Measurements from ENCODE around the gene SIX5. TPM values are rescaled to one million over a fixed set of nuclear protein-coding genes. Genes with fewer than 3 reads are reported as not detected.
"Not testable (repeated sequence)": the region's sequence is repeated elsewhere in the genome, so short reads cannot be mapped to it uniquely, and the experiment has no call there.

SIX5 gene
- total RNA-seq, 2 donors from 2014 or later, result 0.42 to 0.44 TPM

DNA sequence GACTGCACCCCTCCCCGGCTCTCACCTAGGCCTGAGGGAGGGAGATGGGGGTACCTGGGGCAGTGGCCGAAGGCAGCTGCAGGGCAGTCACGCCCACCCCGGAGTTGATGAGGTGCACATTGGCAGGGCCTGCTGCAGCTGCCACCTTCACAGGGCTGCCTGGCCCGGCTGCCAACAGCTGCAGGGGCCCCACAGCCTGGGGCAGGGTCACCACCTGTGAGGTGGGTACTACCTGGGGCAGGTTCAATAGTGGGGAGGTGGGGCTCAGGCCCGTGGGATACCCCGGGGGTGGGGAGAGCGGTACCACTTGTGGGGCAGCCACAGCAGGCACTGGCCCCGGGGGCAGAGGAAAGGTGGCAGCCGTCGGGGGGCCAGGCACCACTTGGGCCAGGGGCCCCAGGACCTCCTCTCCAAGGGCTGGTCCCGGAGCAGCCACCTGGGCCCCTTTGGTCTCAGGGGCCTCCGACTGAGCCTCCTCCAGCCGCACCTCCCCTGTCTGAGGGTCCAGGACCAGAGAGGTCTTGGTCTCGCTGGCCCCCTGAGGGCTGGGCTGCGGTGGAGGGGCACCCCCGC lies 2.7 kb downstream of the SIX5 start:
- no peaks in the 10 kb centered on the region for H3K9me3 ChIP-seq (ENCODE audit: control insufficient read depth, low read length, poor library complexity, severe bottlenecking)
- Mint-ChIP-seq H3K4me3 (peak overlapping the region; percentile 25), H3K36me3 (ENCODE audit: low read depth) (no peaks in the 10 kb centered on the region), H3K27me3 (peaks cover 6% of the 10 kb centered on the region), H3K4me1 (peaks cover 16% of the 10 kb centered on the region), H3K27ac (peak overlapping the region; percentile 16)
- DNase-seq, result no peak
- no peak for ATAC-seq

- H3K4me3 Mint-ChIP-seq, result peak overlapping the region; percentile 25
- H3K4me1 Mint-ChIP-seq, result peaks cover 16% of the 10 kb centered on the region
- H3K36me3 Mint-ChIP-seq (ENCODE audit: low read depth), result no peaks in the 10 kb centered on the region
- peaks cover 6% of the 10 kb centered on the region for H3K27me3 Mint-ChIP-seq
- DNase-seq, result no peak
- H3K27ac Mint-ChIP-seq, result peak overlapping the region; percentile 16
- no peak for ATAC-seq
- no peaks in the 10 kb centered on the region for H3K9me3 ChIP-seq (ENCODE audit: control insufficient read depth, low read length, poor library complexity, severe bottlenecking)
Observed at GRCh38 chr19:45765702-45766295, 3.3 kb downstream of the SIX5 start.

DNA sequence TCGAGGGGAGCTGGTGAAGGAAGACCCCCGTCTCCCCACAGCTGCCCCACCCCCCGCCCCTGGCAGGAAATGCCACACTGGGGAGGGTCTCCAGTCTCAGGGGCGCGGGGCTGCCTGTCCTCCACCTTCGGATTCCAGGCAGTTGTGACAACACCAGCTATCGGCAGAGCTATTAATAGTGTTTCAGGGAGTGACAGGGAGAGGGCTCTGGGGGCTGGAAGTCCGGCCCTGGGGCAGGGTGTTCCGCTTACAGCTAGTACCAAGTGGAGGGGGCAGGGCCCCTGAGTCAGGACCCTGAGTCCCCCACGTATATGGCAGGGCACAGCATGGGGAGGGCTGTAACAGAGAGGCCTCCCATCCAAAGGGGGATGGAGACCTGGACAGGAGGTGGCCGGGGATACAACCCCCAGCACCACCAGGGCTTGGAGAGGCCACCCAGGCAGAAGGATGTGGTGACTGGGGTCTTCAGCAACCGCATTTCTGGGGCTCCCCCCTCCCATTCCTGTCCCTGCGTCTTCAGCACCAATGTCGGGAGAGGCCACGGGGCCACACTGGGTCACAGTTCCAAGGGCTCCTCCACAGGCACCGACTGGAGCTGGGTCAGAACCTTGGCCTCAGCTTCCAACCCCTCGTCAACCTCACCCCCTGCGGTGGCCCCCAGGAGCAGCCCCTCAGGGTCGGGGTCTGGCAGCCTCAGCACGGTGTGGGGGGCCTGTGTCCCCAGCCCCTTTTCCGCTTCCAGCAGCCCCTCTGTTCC lies 3.9 kb downstream of the SIX5 start:
- Mint-ChIP-seq H3K4me1 (peaks cover 12% of the 10 kb centered on the region), H3K36me3 (ENCODE audit: low read depth) (no peaks in the 10 kb centered on the region), H3K27me3 (peaks cover 6% of the 10 kb centered on the region), H3K27ac (no peak overlapping the region), H3K4me3 (no peak overlapping the region)
- ATAC-seq (no peak), DNase-seq (no peak)
- no peaks in the 10 kb centered on the region for H3K9me3 ChIP-seq (ENCODE audit: control insufficient read depth, low read length, poor library complexity, severe bottlenecking)

DNA sequence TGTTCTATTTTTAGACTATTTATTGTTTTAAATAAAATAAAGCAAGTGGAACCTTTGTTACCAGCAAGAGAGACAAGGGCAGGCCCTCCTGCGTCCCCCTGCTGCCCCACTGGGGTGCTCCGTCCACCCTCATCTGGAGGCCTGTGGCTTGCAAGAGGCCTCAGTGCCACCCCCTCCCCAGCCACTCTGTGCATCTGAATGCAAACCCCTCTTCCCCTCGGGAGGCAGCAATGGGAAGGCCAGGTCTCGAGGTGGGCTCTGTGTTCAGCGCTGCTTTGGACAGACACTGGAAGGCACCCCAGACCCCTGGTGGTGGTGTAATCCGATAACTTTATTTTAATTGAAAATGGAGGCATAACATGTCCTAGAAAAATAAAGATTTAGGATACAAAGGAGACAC lies 4.6 kb downstream of the SIX5 start:
- DNase-seq, result no peak
- Mint-ChIP-seq H3K27ac (no peak overlapping the region), H3K27me3 (peaks cover 6% of the 10 kb centered on the region), H3K4me3 (no peak overlapping the region), H3K36me3 (ENCODE audit: low read depth) (no peaks in the 10 kb centered on the region), H3K4me1 (peaks cover 7% of the 10 kb centered on the region)
- no peaks in the 10 kb centered on the region for H3K9me3 ChIP-seq (ENCODE audit: control insufficient read depth, low read length, poor library complexity, severe bottlenecking)
- ATAC-seq, result no peak

DNA sequence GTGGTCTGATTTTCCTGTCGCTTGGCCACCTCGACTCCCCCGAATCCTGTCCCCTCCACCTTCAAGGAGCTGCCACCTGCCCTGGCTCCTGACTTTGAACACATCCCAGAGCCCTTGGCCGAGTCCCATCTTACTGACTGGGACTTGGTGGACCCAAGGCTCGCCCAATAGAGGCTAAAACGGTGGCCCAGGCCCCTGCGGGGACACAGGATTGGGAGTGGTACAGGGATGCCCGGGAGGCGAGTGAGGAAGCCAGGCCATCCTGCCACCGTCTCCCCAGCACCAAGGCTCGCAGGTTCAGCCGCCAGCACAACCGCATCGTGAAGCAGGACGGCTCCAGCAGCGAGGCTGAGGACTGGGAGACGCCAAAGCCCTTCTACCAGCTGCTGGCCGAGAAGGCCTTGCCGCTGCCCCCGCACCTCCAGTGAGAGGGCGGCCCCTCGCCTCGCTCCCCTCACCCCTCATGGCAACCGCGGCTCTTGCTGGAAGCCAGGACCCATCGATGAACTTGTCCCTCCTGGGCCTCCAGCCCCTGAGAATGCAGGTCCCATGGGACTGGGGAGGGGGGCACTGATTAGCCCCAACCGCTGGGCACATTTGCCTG lies 5.3 kb downstream of the SIX5 start:
- no peak for ATAC-seq
- H3K27me3 Mint-ChIP-seq, result peaks cover 8% of the 10 kb centered on the region
- H3K4me1 Mint-ChIP-seq, result peaks cover 4% of the 10 kb centered on the region
- no peak overlapping the region for H3K4me3 Mint-ChIP-seq
- no peaks in the 10 kb centered on the region for H3K9me3 ChIP-seq (ENCODE audit: control insufficient read depth, low read length, poor library complexity, severe bottlenecking)
- H3K36me3 Mint-ChIP-seq (ENCODE audit: low read depth), result no peaks in the 10 kb centered on the region
- no peak overlapping the region for H3K27ac Mint-ChIP-seq
- DNase-seq, result no peak

DNA sequence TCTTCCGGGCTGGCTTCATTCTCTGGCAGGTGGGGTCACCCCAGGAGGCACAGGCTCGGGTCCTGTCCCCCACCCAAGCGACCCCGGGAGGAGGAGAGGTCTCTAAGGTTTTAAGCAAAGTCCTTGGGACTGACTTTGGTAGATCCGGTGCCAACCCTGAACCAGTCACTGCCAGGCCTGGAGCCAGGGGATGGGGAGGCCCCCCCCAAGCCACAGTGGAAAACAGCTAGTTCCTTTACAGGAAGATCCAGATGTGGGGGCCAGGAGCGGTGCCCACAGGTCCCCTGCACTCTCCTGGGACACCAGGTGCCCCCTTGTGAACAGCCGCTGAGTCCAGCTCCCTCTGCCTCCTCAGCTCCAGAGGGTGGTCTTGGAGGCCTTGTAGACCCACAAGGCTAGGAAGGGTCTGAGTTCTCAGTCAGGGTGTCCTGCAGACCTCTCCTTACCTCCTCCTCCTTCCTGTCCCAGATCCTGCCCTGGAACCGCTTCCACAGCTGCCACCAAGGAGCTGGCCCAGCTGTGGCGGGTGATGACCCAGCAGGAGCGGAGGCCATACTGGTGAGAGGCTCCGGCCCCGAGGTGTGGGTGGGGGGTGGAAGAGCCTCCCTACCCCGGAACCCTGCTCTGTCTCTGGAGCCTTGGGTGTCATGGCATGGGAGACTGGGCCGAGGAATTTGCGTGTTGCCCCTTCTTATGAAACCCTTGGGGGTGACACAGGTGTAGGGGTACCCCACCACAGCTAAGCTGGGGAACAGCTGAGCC lies 6.0 kb downstream of the SIX5 start:
- Mint-ChIP-seq H3K36me3 (ENCODE audit: low read depth) (no peaks in the 10 kb centered on the region), H3K4me3 (no peak overlapping the region), H3K27ac (no peak overlapping the region), H3K27me3 (peaks cover 10% of the 10 kb centered on the region), H3K4me1 (peaks cover 2% of the 10 kb centered on the region)
- DNase-seq (no peak), ATAC-seq (no peak)
- no peaks in the 10 kb centered on the region for H3K9me3 ChIP-seq (ENCODE audit: control insufficient read depth, low read length, poor library complexity, severe bottlenecking)

DNA sequence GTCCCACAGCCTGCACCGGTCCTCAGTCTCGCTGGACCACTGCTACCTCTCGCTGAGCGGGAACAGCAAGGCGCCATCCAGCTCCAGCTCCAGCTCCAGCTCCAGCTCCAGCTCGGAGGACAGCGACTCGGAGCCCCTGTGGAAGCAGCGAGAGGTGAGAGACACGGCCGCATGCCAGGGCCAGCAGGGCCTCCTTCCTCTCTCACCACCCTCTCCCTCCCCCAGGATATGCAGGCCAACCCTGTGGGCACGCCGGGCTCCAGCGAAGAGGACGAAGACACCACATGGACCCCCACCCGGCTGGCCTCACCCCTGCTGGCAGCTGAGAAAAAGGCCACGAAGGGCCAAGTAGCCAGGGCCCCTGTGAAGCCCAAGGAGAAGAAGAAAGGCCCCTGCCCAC lies 7.3 kb downstream of the SIX5 start:
- no peaks in the 10 kb centered on the region for H3K9me3 ChIP-seq (ENCODE audit: control insufficient read depth, low read length, poor library complexity, severe bottlenecking)

DNA sequence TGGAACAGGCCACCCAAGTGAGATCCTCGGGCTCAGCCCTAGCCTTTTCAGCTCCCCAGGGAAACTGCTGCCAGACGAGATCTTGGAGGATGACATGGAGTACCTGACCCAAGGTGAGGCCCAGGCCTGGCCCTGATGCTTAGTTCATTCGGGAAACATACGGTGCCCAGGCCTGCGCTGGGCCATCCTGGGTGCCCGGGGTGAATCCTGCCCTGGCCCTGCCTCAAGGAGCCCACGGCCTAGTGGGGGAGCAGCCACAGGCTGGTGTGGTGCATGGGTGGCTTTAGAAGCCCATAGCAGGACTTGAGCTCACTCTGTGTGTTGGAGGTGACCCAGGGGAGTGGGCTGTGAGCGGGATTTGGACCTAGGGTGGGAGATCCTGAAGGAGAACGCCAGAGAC lies 10.1 kb downstream of the SIX5 start:
- DNase-seq, result no peak
- ATAC-seq, result no peak
- H3K4me3 Mint-ChIP-seq, result no peak overlapping the region
- H3K27me3 Mint-ChIP-seq, result peaks cover 10% of the 10 kb centered on the region
- H3K36me3 Mint-ChIP-seq (ENCODE audit: low read depth), result no peaks in the 10 kb centered on the region
- peaks cover 3% of the 10 kb centered on the region for H3K4me1 Mint-ChIP-seq
- no peak overlapping the region for H3K27ac Mint-ChIP-seq
- H3K9me3 ChIP-seq (ENCODE audit: control insufficient read depth, low read length, poor library complexity, severe bottlenecking), result no peaks in the 10 kb centered on the region

More for the DNA sequence above, 7.3 kb downstream of the SIX5 start:
- Mint-ChIP-seq H3K27me3 (peaks cover 13% of the 10 kb centered on the region), H3K4me1 (peaks cover 4% of the 10 kb centered on the region), H3K27ac (no peak overlapping the region), H3K4me3 (no peak overlapping the region), H3K36me3 (ENCODE audit: low read depth) (no peaks in the 10 kb centered on the region)
- no peak for DNase-seq
- ATAC-seq, result no peak

GRCh38 chr19:45757695-45758094 lies 11.4 kb downstream of the SIX5 start:
- no peak for DNase-seq
- Mint-ChIP-seq H3K4me1 (peaks cover 3% of the 10 kb centered on the region), H3K4me3 (no peak overlapping the region), H3K27ac (no peak overlapping the region), H3K27me3 (peaks cover 10% of the 10 kb centered on the region), H3K36me3 (ENCODE audit: low read depth) (no peaks in the 10 kb centered on the region)
- H3K9me3 ChIP-seq (ENCODE audit: control insufficient read depth, low read length, poor library complexity, severe bottlenecking), result no peaks in the 10 kb centered on the region
- no peak for ATAC-seq

DNA sequence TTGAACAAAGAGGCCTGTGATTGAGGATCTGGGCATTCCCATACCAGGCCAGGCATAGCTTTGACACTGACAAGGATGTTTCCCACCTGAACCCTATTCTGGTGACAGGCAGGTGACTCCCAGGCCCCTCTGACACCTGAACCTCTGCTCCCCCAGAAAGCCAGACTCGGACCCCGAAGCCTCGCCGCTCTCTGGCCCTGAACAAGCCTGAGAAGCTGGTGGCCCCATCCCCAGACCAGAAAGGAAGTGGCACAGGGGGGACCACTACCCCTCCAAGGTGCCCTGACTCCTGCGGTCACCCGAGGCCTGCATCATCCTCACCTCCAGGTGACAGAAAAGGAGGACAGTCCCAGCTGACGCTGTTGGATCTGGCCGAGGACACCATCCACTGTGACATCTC lies 14.7 kb downstream of the SIX5 start:
- H3K9me3 ChIP-seq (ENCODE audit: control insufficient read depth, low read length, poor library complexity, severe bottlenecking), result no peaks in the 10 kb centered on the region
- Mint-ChIP-seq H3K36me3 (ENCODE audit: low read depth) (no peaks in the 10 kb centered on the region), H3K27me3 (peaks cover 10% of the 10 kb centered on the region), H3K4me3 (no peak overlapping the region), H3K27ac (no peak overlapping the region), H3K4me1 (peaks cover 3% of the 10 kb centered on the region)
- no peak for DNase-seq
- ATAC-seq, result no peak

DNA sequence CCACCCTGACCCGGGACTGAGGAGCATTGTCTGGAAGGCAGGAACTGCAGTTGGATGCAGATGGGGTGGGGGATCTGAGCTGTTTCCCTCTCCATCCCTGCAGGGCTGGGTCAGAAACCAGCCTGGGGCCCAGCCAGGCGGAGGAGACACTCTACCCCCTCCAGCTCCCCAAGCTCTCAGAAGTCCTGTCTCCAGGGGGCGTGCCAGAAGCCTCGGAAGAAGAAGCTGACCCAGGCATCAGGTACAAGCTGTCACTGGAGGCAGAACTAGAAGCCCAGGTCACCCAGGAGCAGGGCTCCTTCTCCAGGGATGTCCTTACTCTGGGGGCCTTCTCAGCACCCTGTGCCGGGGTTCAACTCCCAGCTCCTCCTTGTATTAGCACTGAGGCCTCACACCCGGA lies 15.5 kb downstream of the SIX5 start:
- Mint-ChIP-seq H3K27me3 (peaks cover 6% of the 10 kb centered on the region), H3K4me3 (no peak overlapping the region), H3K36me3 (ENCODE audit: low read depth) (no peaks in the 10 kb centered on the region), H3K27ac (no peak overlapping the region), H3K4me1 (peaks cover 3% of the 10 kb centered on the region)
- no peak for DNase-seq
- ATAC-seq, result no peak
- no peaks in the 10 kb centered on the region for H3K9me3 ChIP-seq (ENCODE audit: control insufficient read depth, low read length, poor library complexity, severe bottlenecking)

DNA sequence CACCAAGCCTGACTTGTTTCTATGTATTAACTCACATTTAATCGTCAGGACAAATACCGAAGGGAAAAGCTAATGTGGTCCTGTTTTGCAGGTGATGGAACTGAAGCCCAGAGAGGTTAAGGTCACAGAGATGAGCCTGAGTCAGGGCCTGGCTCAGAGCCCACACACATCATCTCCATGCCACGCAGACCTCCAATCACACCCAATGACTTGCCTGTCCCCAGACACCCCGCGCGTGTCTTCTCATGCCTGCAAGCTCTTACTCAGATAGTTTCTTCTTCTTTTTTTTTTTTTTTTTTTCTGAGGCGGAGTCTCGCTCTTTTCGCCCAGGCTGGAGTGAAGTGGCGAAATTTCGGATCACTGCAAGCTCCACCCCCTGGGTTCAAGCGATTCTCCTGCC lies 16.4 kb downstream of the SIX5 start:
- ATAC-seq (no peak), DNase-seq (no peak)
- Mint-ChIP-seq H3K27me3 (peaks cover 6% of the 10 kb centered on the region), H3K4me3 (no peak overlapping the region), H3K36me3 (ENCODE audit: low read depth) (no peaks in the 10 kb centered on the region), H3K27ac (no peak overlapping the region), H3K4me1 (peaks cover 3% of the 10 kb centered on the region)
- no peaks in the 10 kb centered on the region for H3K9me3 ChIP-seq (ENCODE audit: control insufficient read depth, low read length, poor library complexity, severe bottlenecking)

DNA sequence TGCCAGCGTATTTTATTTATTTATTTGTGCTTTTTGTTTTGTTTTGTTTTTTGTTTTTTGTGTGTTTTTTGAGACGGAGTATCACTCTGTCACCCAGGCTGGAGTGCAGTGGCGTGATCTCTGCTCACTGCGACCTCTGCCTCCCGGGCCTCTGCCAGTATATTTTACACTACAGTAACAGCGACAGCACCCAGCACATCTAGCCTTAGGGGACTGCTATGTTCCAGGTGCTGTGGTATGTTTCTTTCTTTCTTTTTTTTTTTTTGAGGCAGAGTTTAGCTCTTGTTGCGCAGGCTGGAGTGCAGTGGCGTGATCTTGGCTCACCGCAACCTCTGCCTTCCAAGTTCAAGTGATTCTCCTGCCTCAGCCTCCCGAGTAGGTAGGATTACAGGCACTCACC lies 17.6 kb downstream of the SIX5 start:
- not testable (repeated sequence) for ATAC-seq; DNase-seq; H3K36me3 Mint-ChIP-seq (ENCODE audit: low read depth); H3K27me3 Mint-ChIP-seq; H3K4me3 Mint-ChIP-seq; H3K9me3 ChIP-seq (ENCODE audit: control insufficient read depth, low read length, poor library complexity, severe bottlenecking); H3K27ac Mint-ChIP-seq; H3K4me1 Mint-ChIP-seq

All from T-helper 17 cell (primary cell).